Measurements from ENCODE around the gene TENM4. TPM values are rescaled to one million over a fixed set of nuclear protein-coding genes. Genes with fewer than 3 reads are reported as not detected.

TENM4 gene
- total and polyA plus RNA-seq, 10 of the 15 experiments (the other 5 are each of a cell fraction or from before 2014, with no cell fraction given), result 0.03 to 0.12 (median 0.06) TPM; not detected in 7

DNA sequence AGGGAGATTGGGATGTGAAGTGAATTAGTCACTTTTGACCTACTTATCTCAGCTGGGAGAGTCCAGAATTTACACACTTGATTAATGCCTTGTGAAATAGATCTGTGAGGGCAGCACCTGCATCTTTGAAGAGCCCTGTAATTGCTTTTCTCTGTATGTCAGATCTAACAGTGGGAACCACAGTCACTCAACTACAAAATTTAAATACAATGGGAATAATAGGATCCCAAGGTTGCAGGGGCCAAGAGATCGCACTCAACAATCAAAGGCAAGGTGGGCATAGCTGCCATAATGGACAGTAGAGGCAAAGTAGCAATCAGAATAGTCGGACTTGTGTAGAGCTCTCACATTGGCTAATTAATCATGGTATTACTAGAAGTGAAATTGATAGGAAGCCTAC lies 820.7 kb downstream of the TENM4 start:
- ChIA-PET CTCF (no interaction called here), SMC1A (ENCODE audit: uncharacterized antibody, unreplicated experiment) (no interaction called here), POLR2A (no interaction called here), RAD21 (ENCODE audit: unreplicated experiment) (no interaction called here)
- intact Hi-C loops (cut with micrococcal nuclease; ENCODE audit: unreplicated experiment), result no loop called here
- Histone ChIP-seq H4K20me1 (ENCODE audit: control insufficient read depth, insufficient read depth) (no peaks in the 10 kb centered on the region), H3K4me3 (no peak overlapping the region), H3K27me3 (replicated peaks in 1 of 2; ENCODE audit: control insufficient read depth in 2 of 2, insufficient read depth in 2 of 2, low read length in 1 of 2) (no peaks in the 10 kb centered on the region), H3K79me2 (ENCODE audit: control insufficient read depth, insufficient read depth, low read length) (no peaks in the 10 kb centered on the region), H3K4me1 (ENCODE audit: control insufficient read depth, insufficient read depth, low read length) (no peaks in the 10 kb centered on the region), H2AFZ (ENCODE audit: control insufficient read depth, low read depth, low read length) (no peak overlapping the region), H3K9me3 (replicated peaks; ENCODE audit: control insufficient read depth, insufficient read depth, low read length) (no peaks in the 10 kb centered on the region; the same call in 2 of the 3 replicates), H3K36me3 (ENCODE audit: control insufficient read depth in 2 of 2, insufficient read depth in 2 of 2, low read length in 1 of 2) (no peaks in the 10 kb centered on the region), H3K4me2 (ENCODE audit: control insufficient read depth, insufficient read depth) (no peak overlapping the region), H3K27ac (ENCODE audit: control insufficient read depth, insufficient read depth) (no peak overlapping the region), H3K9ac (ENCODE audit: control insufficient read depth, insufficient read depth, low read length) (no peak overlapping the region)
- 18% methylated on average over 2 of the region's 2 CpGs for WGBS (ENCODE audit: insufficient coverage, insufficient replicate concordance, low lambda C conversion rate, missing lambda C conversion rate)
- FAIRE-seq (no peak), ATAC-seq (no peak), DNase-seq (ENCODE audit: low read depth, low spot score) (no peak)
- in situ Hi-C loops (cut with MboI), result no loop called here
- BruUV-seq (replicated peaks), result no TSS peak
- TF ChIP-seq ZNF217 (IDR thresholded peaks at IDR 0.05), result no peak
- no peak for TF ChIP-seq STAT1 (conservative IDR thresholded peaks at IDR 0.05)
- TF ChIP-seq CHD1 (IDR thresholded peaks at IDR 0.05; ENCODE audit: low read depth, low read length), result no peak
- no peak for TF ChIP-seq ZNF24 (IDR thresholded peaks at IDR 0.05)
- TF ChIP-seq EP300 (IDR thresholded peaks at IDR 0.05; ENCODE audit: borderline replicate concordance in 1 of 2, control insufficient read depth in 1 of 2, low read depth in 2 of 2, low read length in 2 of 2), result no peak
- TF ChIP-seq SIX5 (IDR thresholded peaks at IDR 0.05; ENCODE audit: low read depth, low read length, severe bottlenecking), result no peak
- TF ChIP-seq, protein P1, sequence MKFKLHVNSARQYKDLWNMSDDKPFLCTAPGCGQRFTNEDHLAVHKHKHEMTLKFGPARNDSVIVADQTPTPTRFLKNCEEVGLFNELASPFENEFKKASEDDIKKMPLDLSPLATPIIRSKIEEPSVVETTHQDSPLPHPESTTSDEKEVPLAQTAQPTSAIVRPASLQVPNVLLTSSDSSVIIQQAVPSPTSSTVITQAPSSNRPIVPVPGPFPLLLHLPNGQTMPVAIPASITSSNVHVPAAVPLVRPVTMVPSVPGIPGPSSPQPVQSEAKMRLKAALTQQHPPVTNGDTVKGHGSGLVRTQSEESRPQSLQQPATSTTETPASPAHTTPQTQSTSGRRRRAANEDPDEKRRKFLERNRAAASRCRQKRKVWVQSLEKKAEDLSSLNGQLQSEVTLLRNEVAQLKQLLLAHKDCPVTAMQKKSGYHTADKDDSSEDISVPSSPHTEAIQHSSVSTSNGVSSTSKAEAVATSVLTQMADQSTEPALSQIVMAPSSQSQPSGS (IDR thresholded peaks at IDR 0.05; ENCODE audit: low read length), result no peak
- no peak for TF ChIP-seq SMARCA5 (IDR thresholded peaks at IDR 0.05)
- TF ChIP-seq BCL3 (IDR thresholded peaks at IDR 0.05; ENCODE audit: borderline replicate concordance, insufficient read depth, low read depth, low read length, poor library complexity, severe bottlenecking), result no peak
- no peak for TF ChIP-seq TCF3 (IDR thresholded peaks at IDR 0.05; ENCODE audit: borderline replicate concordance, insufficient read depth, low read depth, low read length)
- no peak for TF ChIP-seq IRF3 (IDR thresholded peaks at IDR 0.05)
